Measurements from ENCODE around the gene RSPH9.
"Not testable (repeated sequence)": the region's sequence is repeated elsewhere in the genome, so short reads cannot be mapped to it uniquely, and the experiment has no call there.

RSPH9 gene

DNA sequence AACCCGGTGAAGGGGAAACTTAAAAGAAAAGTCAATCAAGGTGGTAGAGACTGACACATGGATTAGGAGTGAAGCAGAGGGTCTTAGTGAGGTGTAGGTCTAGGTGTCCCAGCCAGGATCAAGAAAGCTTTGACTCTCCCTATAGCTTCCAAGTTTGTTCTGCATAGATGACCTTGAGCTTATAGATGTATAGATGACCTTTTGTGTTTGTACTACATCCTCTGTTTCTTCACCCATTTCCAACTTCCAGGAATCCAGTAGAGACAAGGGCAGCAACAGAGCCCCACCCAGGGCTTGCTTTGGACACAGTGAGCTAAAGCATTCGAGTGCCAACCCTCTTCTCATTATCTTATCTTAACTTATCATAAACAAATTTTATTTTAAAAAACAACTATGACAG lies 44.6 kb downstream of the RSPH9 start:
- DNase-seq, result no peak

DNA sequence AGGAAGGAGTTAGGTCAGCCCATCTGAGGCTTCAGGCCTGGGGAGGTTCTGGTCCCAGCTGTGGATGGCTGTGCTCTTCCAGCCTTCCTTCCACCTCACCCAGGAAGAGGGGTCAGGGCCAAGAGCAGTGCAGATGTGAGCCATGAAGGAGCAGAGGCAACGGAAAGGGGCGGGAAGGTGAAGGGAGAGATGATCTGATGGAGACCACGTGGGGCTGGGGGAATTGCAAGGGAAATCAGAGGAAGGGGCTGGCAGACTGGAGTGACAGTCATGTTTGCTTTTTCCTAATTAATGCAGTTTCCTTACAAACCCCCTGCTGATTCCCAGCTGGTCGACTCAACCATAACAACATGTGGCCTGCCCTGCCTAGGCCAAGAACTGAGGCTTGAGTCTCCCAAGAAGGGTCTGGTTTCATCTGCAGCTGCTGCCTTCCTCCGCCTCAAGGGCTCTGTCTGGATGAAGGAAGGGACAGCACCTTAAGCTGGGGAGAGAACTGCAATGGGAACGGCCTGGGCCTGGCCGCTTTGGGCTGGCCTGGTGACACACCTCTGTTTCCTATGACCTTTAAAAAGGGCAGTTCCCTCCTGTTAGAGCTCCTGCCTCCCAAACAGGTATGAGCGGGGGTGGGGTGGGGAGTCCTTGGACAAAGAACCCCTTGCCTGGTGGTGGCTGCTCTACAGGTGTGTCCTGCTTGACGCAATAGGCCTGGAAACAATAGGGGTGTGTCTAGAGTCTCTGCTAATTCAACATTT lies 50.6 kb downstream of the RSPH9 start:
- peak; percentile 98 for DNase-seq

DNA sequence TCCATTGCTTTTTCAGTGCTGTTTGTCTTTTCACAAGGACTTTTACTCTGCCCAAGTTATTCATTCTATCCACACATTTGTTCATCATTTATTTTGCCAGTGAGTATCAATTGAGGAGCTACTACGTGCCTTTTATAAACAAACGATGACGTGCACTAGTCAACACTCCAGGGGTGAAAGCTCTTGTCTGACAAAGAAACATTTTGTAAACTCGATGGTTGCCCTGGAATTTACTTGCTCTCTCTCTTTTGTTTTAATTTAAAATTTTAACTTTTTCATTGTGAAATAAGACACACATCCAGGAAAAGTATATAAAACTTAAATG lies 51.1 kb downstream of the RSPH9 start:
- no peak for DNase-seq

DNA sequence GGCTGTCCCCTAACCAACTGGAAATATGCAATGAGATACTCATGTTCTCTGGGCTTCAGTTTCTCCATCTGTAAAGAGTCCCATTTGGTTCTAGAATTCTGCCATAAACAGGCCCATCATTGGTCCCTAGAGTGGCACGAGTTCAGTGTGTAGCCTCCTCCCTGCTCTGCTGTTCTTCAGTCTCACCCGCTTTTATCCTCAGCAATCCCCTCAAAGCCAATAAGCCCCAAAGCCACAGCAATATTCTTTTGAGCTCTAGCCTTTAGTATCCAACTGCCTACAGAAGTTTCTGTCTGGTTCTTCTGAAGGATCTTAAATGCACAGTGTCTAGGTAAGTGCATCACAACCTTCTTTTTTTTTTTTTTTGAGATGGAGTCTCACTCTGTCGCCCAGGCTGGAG lies 52.6 kb downstream of the RSPH9 start:
- DNase-seq, result no peak

DNA sequence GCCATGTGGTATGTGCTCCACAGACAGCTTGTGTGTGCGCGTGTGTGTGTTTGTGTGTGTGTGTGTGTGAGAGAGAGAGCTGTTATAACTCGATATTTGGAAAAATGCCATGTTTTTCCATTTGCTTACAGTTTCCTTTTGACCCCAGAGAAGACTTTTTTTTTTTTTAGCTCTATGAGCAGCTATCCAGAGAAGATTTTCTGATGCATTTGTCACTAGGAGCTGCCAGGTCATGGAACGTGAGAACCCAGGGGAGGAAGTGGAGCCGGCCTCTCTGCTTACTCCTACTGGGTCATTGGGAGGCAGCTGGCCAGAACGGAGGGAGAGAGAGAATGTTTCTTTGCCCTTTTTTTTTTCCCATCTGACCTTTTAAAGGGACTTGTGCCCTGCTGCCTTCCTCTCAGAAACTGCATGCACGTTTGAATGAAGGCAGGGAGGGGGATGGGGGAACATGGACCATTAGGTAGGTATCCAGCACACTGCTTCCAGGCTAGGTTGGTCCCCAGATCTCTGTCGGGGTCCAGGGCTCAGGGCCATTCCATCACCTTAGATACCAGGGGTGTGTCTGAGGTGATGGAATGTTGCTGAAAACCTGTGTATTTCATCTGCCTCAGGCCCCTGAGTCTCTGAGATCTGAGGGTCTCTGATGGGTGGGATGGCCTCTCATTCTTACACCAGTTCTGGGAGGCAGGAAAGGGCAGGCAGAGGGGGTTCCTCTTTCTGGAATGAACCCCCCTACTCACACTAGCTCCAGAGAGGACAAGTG lies 53.9 kb downstream of the RSPH9 start:
- DNase-seq, result peak; percentile 70

DNA sequence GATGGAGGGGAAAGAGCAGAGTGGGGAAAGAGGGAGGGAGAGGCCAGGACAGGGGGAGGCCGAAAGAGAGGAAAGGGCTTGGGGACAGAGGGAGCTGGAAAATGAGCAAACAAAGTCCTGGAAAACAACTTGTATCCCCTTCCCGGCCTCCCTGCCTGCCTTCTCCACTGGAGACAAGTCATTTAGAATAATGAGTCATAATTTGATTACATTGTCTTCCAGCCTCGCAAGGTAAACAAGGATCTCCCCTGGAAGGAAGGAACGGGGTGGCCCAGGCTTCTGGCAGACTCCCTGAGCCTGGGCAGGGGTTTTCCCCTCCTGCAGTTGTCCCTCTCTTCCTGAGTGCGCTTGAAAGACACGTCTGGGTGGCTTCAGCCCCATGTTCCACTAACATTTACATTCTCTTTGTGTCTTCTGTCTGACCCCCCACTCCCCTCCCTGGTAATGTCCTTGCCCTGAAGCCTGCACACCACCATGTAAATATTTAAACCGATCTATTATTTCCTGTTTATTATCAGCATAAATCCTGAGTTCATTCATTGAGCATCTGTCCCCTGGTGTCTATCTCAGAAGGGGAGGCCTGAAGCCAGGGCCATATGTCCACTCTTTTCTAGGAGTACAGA lies 54.8 kb downstream of the RSPH9 start:
- DNase-seq, result peak; percentile 96

DNA sequence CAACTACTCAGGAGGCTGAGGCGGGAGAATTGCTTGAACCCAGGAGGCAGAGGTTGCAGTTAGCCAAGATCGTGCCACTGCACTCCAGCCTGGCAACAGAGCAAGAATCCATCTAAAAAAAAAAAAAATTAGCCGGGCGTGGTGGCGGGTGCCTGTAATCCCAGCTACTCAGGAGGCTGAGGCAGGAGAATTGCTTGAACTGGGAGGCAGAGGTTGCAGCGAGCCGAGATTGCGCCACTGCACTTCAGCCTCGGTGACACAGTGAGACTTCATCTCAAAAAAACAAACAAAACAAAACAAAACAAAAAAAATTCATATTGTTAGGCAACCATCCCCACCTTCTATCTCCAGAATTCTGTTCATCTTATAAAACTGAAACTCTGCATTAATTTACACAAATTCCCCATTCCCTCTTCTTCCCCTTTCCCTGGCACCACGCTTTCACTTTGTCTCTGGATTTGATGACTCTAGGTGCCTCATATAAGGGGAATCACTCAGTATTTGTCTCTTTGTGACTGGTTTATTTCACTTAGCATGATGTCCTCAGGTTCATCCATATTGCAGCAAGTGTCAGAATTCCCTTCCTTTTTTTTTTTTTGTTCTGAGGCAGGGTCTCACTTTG lies 56.2 kb downstream of the RSPH9 start:
- not testable (repeated sequence) for DNase-seq

DNA sequence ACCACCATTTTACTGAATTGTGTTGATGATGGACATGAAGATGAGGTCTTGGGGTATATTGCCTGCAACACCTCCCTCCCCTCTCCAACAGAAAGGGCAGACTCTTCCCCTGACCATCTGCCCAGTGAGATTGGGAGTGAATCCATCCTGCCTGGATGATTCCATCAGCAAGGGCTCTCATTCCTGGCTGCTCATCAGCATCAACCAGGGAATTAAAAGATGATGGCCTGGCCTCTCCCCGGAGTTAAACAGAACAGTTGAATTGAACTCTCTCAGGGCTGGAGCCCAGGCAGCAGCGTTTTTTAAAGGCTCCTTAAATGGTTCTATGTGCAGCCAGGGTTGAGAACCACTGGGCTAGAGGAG lies 57.3 kb downstream of the RSPH9 start:
- DNase-seq, result peak; percentile 77

DNA sequence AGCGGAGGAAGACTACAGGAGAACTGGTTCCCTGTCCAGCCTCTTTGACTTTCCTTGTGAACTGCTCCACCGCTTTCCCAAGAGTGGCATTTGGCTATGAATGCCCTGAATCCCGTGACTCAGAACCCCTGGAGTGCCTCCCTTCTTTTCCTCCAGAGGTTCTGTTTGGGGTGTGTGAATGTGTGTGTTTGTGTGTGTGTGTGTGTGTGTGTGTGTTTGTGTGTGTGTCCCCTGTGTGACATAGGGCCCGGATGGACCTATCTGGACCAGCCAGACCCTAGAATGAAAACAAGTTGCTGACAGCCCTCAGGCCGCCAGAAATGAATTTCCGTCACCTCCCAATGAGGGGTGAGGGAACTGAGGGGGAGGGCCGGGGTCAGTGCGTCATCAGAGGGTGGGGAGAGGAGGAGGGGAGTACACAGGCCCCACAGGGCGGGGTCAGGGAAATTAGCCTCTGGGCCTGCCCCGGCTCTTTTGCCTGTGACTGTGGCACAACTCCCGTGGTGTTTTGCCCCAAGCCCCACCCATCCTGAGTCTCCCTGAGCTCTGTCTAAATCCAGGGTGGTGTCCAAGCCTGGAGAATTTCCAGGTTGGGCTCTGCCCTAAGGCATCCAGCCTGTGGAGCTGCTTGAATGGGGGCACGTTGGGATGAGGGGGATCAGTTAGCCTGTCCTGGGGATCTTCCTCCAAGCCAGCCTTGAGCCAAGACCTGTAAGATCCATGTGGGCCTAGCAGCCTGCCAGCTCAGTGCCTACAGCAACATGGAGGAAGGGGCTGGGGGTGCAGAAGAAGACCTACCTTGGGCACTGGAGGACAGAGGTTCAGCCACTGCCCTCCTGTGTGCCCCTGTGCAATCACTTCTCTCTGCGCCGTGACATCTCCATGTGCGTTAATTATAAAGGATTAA lies 58.0 kb downstream of the RSPH9 start:
- peak; percentile 100 for DNase-seq

DNA sequence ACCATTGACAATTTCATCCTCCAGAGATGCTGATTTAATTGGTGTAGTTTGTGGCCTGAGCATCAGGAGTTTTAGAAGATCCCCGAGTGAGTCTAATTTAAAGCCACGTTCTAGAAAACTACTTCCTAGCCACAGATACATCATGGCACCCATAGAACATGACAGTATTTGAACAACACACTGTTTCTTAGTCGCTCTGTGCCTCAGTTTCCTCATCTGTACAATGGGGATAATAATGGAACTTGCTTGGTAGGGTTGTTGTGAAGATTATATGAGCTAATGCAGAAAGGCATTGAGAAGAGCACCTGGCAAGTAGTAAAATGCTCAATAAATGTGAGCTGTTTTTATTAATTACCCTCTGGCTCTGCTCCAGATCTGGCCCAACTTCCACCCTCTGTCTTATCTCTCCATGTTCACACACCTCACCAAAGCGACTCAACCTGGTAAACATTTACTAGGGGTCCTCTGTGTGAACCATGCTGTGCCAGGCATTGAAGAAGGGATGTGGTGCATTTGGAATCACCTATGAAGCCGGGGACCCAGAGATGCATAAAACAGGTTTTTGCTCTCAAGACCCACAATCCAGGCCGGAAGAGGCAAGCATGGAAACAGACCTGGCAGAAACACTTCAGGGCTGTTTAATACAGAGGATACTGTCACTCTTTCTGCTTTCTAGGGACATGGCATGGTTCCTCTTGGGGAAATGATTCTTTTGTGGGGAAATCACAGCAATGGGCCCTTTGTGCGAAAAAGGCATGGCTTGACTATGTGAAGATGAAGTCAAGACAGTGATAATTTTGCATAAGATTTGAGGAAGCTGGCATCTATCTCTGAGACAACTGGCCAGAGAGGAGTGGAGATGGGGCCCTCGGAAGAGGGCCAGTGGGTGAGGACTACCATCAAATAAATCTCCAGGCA lies 58.9 kb downstream of the RSPH9 start:
- DNase-seq, result peak; percentile 92

DNA sequence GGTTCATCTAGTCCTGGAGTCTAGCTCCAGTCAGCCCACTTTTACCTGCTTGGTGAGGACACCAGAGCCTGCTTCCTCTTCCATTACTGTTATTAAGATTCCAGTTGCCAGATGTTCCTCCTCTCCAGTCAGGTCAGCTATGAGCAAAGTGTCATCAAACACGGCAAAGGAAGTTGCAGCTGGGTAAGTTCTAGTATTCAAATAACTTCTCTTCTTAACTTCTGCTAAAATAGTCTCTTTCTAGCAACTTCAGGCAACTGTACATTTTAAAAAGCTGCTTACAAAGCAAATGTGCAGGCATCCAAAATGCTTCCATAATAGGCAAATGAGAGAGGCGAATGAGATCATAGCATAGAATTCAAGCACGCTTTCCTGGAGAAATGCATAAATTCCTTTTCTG lies 61.2 kb downstream of the RSPH9 start:
- DNase-seq, result peak; percentile 26

DNA sequence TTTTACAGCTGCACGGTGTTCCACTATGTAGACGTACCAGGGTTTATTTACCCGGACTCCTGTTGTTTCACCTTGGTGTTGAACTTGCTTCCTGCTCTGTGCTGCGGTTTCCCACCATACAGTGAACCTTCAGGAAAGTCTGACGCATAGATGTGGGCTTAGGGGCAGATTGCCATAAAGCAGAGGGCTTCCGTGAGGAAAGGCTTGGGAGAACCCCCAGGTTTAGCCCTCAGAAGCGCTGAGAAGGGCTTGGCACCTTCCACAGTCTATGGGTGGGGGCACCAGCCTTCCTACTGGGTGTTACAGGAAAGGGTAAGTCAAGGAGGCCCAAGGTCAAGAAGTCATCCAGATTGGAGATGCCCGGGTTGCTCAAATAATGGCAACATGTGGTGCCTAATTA lies 62.0 kb downstream of the RSPH9 start:
- DNase-seq, result peak; percentile 61

DNA sequence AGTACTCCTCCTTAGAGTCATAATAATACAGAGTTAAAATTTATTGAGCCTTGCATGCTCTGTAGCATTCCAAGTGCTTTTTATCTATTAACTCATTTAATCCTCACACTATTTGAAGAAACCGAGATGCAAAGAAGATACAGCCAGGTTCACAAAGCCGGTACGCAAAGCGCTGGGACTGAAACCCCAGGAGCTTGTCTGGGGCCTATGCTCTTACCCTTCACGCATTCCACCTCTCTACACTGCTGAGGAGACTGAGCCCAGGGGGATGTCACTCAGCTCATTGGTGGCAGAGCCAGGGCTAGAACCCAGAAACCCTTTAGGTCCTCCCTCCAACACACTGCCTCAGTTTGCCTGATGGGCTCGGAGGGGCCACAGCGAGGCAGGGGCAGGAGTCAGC lies 62.4 kb downstream of the RSPH9 start:
- DNase-seq, result no peak

DNA sequence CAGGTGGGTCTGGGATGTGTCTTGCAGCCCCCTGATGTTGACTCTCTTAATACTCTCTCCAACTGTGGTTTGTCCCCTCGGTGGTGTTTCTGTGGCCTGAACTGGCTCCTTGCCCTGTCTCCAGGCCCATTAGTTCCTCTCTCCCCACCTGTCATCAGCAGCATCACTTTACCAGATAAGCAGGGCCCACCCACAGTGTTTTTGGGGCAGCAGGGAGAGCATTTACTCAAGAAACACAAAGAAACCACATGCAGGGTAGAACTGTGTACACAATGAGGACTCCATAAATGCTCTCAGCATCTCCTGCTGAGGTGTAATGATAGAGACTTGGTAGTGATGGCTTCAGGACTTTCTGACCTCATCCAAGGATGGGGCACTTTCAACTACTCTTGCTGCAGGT lies 62.9 kb downstream of the RSPH9 start:
- peak; percentile 99 for DNase-seq

DNA sequence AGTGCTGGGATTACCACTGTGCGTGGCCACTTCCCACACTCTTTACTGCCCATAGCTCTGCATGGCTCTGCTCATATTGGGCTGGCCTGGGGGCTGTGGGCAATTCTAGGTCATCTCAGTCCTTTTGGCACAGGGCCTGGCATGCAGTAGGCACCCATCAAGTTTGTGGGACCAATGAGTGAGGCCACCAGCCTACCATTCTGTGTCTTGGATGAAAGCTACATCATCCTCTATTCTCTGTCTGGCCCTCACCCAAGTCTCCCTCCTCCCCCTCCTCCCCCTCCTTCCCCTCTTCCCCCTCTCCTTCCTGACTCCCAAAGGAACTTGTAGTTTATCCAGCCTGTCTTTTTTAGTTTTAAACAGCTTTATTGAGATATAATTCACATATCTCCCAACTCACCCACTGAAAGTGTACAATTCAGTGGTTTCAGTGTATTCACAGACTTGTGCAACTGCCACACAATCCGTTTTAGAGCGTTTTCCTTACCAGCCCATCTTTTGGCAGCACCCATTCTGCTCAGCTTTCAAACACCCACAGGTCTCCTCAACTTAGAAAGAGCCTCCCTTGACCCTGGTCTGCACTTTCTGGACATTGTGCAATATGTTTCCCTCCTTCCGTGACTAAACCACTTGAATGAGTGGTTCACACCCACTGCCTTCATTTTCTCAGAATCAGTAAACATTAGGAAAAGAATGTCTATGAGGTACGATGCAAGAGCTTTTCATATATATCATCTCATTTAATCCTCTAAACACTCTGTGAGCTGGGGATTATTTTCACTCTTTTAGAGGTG lies 64.2 kb downstream of the RSPH9 start:
- DNase-seq, result no peak

DNA sequence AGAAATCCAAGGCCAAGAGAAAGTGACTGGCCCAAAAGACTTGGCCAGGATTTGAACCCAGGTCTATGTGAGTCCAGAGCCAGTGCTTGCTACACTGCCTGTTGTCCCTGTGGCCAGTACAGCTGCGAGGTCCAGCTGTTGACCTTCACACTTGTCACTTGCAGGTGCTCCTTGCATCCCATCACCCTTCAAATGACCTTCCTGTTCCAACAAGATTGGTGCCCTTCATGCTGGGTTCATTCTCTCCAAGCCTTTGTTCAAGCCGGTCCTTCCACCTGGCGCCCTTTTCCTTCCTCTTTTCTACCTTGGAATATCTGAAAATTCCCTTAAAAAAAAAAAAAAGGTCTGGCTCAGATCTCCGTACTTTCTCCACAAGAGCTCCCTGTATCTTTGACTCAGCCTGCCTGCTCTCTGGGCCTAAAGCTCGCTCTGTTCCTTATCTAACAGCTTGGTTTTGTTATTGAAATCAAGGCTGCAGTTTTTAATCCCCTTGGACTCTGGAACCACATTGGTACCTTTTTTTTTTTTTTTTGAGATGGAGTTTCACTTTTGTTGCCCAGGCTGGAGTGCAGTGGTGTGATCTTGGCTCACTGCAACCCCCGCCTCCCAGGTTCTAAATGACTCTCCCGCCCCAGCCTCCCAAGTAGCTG lies 64.9 kb downstream of the RSPH9 start:
- peak; percentile 36 for DNase-seq

DNA sequence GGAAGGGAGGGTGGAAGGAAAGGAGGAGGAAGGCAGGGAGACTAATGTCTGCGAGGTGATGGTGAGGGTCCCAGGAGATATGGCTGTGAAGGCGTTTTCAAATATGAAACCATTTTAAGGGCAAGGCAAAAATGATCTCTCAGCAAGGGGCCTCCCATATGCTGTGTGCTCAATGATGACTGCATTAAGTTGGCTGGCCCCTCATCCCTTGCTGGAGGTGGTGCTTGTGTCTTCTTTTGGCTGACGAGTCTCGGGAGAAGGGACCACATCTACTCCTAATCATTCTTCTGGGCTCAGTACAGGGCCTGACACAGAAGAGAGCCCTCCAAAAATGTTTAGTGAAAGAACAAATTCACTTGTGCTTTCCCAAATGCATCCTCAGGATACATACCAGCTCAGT lies 65.7 kb downstream of the RSPH9 start:
- no peak for DNase-seq

DNA sequence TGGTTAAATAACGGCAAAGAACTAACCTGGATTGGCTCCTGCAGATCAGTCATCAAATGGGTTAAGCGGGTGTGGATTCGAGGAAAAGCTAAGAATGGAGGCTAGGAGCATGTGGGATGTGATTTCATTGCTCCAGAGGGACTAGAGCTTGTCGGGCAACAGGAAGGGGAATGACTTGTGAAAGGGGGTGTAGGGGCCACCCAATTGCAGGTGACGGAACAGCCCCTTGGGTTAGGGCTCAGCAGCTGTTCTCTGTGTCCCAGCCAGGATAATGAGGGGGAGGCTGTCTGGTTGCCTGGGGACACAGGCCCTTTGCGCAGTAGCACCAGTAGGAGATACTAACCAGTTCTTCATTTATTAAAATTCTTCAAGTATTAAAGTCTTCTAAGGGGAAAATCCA lies 67.7 kb downstream of the RSPH9 start:
- no peak for DNase-seq

DNA sequence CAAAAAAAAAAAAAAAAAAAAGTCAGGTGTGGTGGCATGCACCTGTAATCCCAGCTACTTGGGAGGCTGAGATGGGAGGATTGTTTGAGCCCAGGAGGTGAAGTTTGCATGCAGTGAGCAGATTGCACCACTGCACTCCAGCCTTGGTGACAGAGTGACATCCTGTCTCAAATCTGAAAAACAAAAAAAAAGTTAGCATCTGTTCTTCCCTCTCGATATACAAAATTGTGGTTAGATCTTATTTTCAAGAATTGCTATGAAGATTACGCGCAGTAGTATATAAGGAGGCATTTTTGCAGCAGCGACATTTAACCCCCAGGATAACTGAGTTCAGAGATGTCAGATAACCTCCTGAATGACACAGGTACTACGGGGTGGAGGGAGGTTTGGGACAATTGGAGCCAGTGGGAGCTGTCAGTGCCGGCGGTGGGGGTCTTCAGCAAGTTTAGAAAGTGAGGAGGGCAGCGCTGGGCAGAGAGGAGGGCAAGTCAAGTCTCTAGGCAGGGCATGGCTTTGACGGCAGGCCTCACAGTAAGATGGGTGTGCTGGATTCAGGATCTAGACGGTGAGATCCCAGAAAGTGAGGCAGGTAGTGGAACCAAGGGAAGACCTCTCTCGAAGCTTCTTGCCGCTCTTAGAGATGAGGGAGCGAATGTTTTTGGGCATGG lies 68.9 kb downstream of the RSPH9 start:
- no peak for DNase-seq
